Glutamatergic neuron (in vitro differentiated cells): ENCODE measurements around the gene ALDOC. TPM values are rescaled to one million over a fixed set of nuclear protein-coding genes. Genes with fewer than 3 reads are reported as not detected.

Experiments used
- DNase-seq: peaks from one replicate; pipeline ENCODE4 v3.0.0; 2022
- H3K27ac Mint-ChIP-seq: one replicate; pipeline ENCODE4 v1.8.0; 2020; ENCODE audit warnings: mild to moderate bottlenecking, mixed read lengths, inconsistent platforms; ENCODE audit not compliant: unreplicated experiment
- H3K27me3 Mint-ChIP-seq: one replicate; pipeline ENCODE4 v1.8.0; 2020; ENCODE audit warnings: mild to moderate bottlenecking, moderate library complexity, mixed read lengths, inconsistent platforms; ENCODE audit not compliant: unreplicated experiment
- H3K36me3 Mint-ChIP-seq: one replicate; pipeline ENCODE4 v1.8.0; 2020; ENCODE audit warnings: mild to moderate bottlenecking, mixed read lengths, inconsistent platforms; ENCODE audit not compliant: unreplicated experiment
- H3K4me1 Mint-ChIP-seq: one replicate; pipeline ENCODE4 v1.8.0; 2020; ENCODE audit warnings: mild to moderate bottlenecking, low read depth, mixed read lengths, inconsistent platforms; ENCODE audit not compliant: unreplicated experiment
- H3K4me3 Mint-ChIP-seq: one replicate; pipeline ENCODE4 v1.8.0; 2020; ENCODE audit warnings: mild to moderate bottlenecking, mixed read lengths, inconsistent platforms; ENCODE audit not compliant: unreplicated experiment
- H3K9me3 Mint-ChIP-seq: one replicate; pipeline ENCODE4 v1.8.0; 2020; ENCODE audit warnings: mild to moderate bottlenecking, moderate library complexity, mixed read lengths, inconsistent platforms; ENCODE audit not compliant: unreplicated experiment
- total RNA-seq: library from RNA; stranded (reverse); fragmentation: NEBNext Ultra II Directional; extraction: Animal tissue kit (Norgen Biotek cat#: 25700); gene quantifications from one replicate; pipeline ENCODE4 v1.2.1, GENCODE V29; 2021; ENCODE audit not compliant: unreplicated experiment
- TF ChIP-seq, protein P1 (sequence below): fragments of 200-600 bp; sonication (generic); IDR thresholded peaks from one replicate; pipeline ENCODE4 v1.5.0; 2021; ENCODE audit not compliant: partially characterized antibody, unreplicated experiment

The ALDOC gene
- total RNA-seq, 1 donor from 2014 or later = 50.9 TPM

DNA sequence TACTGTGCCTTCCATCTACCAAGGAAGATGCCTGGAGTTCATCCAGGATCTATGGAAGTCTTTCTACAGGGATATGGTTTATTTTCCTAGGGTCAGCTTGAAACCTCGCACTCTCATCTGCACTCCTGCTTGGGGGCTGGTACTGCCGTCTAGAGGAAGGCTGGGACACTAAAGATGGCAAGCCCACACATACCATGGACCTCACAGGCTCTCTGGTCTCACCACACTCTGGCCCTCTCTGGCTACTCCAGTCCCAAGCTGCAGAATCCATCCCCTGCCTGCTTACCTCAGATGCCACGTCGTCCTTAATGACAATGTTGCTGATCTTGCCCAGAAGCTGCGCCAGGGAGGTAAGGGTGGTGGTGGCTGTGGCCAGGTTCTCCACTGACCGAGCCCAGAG, 22.1 kb downstream of the ALDOC start:
- no peak for DNase-seq
- H3K36me3 Mint-ChIP-seq = no peaks in the 10 kb centered on the region
- H3K4me1 Mint-ChIP-seq = peaks cover 14% of the 10 kb centered on the region
- no peak overlapping the region for H3K27ac Mint-ChIP-seq
- peaks cover 9% of the 10 kb centered on the region for H3K27me3 Mint-ChIP-seq
- TF ChIP-seq, protein P1, sequence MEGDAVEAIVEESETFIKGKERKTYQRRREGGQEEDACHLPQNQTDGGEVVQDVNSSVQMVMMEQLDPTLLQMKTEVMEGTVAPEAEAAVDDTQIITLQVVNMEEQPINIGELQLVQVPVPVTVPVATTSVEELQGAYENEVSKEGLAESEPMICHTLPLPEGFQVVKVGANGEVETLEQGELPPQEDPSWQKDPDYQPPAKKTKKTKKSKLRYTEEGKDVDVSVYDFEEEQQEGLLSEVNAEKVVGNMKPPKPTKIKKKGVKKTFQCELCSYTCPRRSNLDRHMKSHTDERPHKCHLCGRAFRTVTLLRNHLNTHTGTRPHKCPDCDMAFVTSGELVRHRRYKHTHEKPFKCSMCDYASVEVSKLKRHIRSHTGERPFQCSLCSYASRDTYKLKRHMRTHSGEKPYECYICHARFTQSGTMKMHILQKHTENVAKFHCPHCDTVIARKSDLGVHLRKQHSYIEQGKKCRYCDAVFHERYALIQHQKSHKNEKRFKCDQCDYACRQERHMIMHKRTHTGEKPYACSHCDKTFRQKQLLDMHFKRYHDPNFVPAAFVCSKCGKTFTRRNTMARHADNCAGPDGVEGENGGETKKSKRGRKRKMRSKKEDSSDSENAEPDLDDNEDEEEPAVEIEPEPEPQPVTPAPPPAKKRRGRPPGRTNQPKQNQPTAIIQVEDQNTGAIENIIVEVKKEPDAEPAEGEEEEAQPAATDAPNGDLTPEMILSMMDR = no peak
- peaks cover 6% of the 10 kb centered on the region for H3K9me3 Mint-ChIP-seq
- H3K4me3 Mint-ChIP-seq = no peak overlapping the region

DNA sequence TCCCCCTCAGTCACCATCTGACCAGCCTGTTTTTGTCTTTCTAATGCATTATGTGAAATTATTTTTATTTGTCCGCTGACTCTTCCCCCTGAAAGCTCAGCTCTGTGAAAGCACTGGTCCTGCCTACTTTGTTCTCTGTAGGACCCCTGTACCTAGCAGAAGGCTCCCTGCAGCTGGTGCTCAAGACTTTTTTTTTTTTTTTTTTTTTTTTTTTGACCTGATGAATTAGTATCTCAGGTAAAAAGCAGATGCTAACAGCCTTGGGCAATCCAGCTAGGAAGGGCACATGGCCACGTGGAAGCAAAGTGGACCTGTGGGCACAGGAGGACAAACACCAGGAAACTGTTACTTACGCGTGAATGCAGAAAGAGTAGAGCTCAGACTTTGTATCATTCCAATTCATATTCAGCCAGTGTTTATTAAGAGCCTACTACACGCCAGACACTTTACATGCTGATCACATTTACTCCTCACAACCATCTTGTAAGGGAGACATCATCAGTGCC, 23.6 kb downstream of the ALDOC start:
- Mint-ChIP-seq H3K4me3 (peak overlapping the region; percentile 89), H3K27me3 (peaks cover 11% of the 10 kb centered on the region), H3K27ac (peak overlapping the region; percentile 95), H3K9me3 (peaks cover 6% of the 10 kb centered on the region), H3K36me3 (no peaks in the 10 kb centered on the region), H3K4me1 (peaks cover 14% of the 10 kb centered on the region)
- DNase-seq = no peak
- TF ChIP-seq, protein P1 = no peak

DNA sequence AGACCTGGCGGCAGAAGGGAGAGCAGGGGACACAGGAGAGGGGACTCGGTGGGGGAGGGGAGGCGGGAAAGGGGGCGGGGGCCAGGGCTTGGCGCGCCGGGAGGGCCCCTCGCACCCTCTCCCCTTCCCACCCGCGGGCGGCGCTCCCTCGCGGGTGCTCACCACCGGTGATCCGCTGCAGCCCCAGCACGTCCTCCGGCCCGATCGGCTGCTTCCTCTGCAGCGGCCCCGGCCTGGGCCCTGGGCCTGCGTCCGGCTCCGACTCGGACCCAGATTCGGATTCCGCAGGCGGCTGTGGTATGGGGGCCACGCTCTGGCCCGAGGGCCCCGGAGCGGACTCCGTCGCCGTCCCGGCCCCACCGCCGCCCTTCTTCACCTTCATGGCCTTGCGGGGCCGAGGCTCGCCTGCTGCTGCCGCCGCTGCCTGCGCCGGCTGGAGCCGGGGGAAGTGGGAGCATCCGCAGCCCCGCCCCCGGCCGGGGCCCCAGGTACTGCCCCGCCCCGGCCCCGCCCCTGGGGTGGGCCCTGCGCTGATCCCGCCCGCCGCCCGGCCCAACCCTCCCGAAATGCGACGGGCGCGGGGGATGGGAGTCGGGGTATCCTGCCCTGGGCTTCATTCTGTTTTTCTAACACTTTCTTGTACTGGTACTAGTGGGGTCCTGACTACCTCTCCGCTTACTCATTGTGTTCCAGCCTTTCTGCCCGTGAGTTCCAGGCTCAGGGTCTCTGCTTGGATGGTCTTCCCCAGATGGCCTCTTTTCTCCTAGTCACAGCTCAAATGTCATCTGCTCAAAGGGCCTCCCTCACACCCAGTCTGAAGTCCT, 24.3 kb downstream of the ALDOC start, which contains the start of gene UNC119:
UNC119 (minus strand) TSS at position 449 of the 824 bp plus-strand sequence; CDS start at position 382, 67 bp downstream.
- TF ChIP-seq, protein P1 = no peak
- Mint-ChIP-seq H3K4me1 (peaks cover 14% of the 10 kb centered on the region), H3K27me3 (peaks cover 11% of the 10 kb centered on the region), H3K36me3 (no peaks in the 10 kb centered on the region), H3K4me3 (peak within 1 kb of the TSS; percentile 94), H3K9me3 (peaks cover 6% of the 10 kb centered on the region), H3K27ac (peak within 1 kb of the TSS; percentile 95)
- peak; percentile 88 for DNase-seq

DNA sequence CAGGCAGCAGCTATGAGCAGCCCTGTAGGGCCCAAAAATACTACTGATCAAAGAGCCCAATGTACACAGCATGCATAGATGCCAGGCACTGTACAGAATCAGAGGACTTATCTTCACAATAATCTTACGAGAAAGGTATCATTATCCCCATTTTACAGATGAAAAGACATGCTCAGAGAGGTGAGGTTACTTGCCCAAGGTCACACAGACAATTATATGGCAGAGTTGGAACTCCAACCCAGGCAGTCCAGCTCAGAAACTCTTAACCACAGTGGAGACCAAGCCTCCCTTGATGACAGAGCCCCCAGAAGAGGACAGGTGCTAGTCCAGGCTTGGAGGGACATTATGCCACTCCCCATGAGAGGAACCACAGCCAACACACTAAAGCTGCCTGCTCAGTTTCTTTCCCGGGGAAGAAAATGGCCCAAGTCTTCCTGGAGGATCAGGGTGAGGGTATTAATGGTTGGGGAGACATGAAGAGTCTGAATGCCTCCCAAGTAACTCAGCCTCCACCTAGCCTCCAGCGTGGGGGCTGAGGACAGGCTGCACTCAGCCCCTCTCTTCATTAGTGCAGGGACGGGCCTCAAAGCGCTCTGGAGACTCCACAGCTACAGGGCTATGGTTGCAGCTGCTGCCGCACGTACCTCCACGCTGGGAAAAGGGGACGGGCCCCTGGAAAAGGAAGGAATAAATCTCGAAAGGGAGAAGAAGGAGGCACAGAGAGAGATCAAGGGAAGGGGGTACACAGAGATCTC, 25.1 kb downstream of the ALDOC start:
- DNase-seq = peak; percentile 39
- H3K4me3 Mint-ChIP-seq = peak overlapping the region; percentile 94
- peaks cover 14% of the 10 kb centered on the region for H3K4me1 Mint-ChIP-seq
- peak overlapping the region; percentile 87 for H3K27ac Mint-ChIP-seq
- TF ChIP-seq, protein P1 = no peak
- H3K36me3 Mint-ChIP-seq = no peaks in the 10 kb centered on the region
- H3K9me3 Mint-ChIP-seq = peaks cover 6% of the 10 kb centered on the region
- H3K27me3 Mint-ChIP-seq = peaks cover 11% of the 10 kb centered on the region
